Measurements from ENCODE around the gene AVPR2. TPM values are rescaled to one million over a fixed set of nuclear protein-coding genes. Genes with fewer than 3 reads are reported as not detected.

Gene AVPR2
- total RNA-seq = not detected

DNA sequence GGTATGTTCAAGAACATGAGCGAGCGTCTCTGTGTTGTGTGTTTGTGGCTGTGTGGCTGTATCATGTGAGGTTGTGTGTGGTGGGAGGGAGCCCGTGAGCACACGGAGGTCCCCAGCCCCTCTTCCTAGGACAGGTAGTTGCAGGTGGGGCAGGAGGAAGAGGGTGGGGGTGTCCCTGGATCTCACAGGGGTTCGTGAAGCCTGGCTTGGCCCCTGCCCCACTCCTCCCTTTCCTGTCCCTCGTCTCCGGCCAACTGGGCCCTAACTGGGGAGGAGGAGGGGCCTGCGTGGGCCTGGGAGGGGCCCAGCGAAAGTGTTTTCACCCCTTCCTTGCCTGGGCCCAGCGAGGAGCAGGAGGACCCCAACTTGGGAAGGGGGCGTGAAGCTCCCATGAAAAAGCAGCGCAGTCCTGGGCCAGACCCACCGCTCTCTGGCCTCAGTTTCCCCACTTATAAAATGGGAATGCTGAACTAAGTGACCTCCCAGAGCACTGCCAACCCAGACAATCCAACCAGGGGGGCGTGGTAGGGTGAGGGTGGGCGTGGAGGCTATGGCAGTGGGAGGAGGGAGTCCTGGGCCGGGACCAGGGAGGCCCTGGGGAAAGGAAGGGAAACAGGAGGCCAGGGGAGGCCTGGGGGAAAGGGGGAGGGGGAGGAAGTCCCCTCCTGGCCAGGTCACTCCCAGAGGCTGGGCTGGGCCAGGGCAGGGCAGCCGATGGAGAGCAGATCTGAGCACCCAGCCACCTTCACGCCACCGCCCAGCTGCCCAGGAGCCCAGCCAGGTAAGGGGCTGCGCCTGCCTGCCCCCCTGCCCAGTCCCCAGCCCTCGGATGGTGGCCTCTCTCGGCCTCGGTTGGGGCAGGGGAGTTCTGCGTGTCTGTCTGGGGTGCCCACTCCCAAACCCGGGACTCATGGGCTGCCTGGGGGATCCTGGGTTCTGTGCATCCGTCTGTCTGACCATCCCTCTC is at the start of gene AVPR2:
Gene AVPR2 (plus strand): TSS at position 683 of the 967 bp plus-strand sequence. CDS start 473 bp downstream, outside the sequence.
- no peak for DNase-seq
- Mint-ChIP-seq H3K9me3 (no peaks in the 10 kb centered on the region), H3K27ac (peak within 1 kb of the TSS; percentile 71), H3K4me1 (peaks cover 39% of the 10 kb centered on the region), H3K36me3 (ENCODE audit: low read depth) (peaks cover 3% of the 10 kb centered on the region), H3K4me3 (no peak within 1 kb of the TSS), H3K27me3 (no peaks in the 10 kb centered on the region)
- ChIA-PET POLR2A (no interaction called here), CTCF (no interaction called here)

DNA sequence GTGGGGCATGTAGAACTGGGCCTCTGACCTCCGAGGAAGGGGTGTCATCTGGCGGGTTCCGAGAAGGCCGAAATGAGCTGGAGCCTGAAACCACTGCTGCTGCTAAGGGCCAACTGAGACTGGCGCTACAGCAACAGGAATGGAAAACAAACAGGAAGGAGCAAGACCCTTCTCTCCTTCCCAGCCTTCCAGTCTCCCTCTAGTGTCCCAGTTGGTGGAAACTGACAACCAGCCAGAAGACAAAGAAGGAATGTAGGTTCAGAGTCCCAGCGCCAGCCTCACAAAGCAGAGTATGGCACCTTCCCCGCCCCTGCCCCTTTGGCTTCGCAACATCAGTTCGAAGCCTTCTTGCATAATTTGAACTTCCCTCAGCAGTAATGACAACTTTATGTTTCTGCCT is 49.8 kb upstream of the AVPR2 start:
- Mint-ChIP-seq H3K27me3 (peaks cover 7% of the 10 kb centered on the region), H3K4me3 (no peak overlapping the region), H3K4me1 (peaks cover 8% of the 10 kb centered on the region), H3K27ac (no peak overlapping the region), H3K9me3 (no peaks in the 10 kb centered on the region), H3K36me3 (ENCODE audit: low read depth) (no peaks in the 10 kb centered on the region)
- CTCF ChIA-PET = no interaction called here
- POLR2A ChIA-PET = no interaction called here
- DNase-seq = no peak

DNA sequence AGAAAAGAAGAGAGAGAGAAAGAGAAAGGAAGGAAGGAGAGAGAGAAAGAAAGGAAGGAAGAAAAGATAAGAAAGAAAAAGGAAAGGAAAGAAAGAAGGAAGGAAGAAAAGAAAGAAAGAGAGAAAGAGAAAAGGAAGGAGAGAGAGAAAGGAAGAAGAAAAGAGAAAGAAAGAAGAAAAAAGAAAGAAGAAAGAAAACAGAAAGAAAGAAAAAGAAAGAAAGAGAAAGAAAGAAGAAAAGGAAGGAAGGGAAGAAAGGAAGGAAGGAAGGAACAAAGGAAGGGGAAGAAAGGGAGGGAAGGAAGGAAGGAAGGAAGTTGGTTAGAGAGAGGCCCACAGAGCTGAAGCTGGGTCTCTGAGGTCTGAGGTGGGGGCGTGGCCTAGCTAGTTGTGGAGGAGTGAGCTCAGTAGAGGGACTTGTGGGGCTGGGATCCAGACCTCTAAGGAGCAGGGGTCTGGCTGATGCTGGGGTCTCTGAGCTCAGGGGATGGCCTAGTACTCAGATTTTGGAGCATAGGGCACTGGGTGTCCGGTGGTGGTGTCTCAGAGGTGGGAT is 47.0 kb upstream of the AVPR2 start:
- Mint-ChIP-seq H3K27me3 (no peaks in the 10 kb centered on the region), H3K4me3 (no peak overlapping the region), H3K4me1 (peaks cover 8% of the 10 kb centered on the region), H3K27ac (no peak overlapping the region), H3K9me3 (no peaks in the 10 kb centered on the region), H3K36me3 (ENCODE audit: low read depth) (no peaks in the 10 kb centered on the region)
- ChIA-PET POLR2A (no interaction called here), CTCF (no interaction called here)
- peak; percentile 19 for DNase-seq

DNA sequence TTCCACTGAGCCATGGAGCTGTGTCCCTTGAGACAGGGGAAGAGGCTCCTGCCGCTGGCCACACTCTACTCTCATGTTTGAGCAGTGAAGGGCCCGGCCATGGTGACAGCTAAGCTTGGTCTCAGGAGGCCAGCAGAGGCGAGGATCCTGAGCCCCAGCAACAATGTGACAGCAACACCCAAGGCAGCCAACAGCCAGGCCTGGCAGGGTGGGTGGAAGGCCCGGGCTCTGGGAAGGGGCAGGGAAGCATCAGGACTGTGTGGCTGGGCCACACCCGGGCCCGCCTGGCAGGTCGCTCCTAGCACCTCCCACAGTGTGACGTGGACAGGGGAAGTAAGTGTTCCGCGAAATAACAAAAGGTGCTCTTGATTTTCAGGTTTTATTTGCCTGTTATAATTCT is 43.3 kb upstream of the AVPR2 start:
- Mint-ChIP-seq H3K36me3 (ENCODE audit: low read depth) (no peaks in the 10 kb centered on the region), H3K9me3 (no peaks in the 10 kb centered on the region), H3K27me3 (no peaks in the 10 kb centered on the region), H3K4me3 (no peak overlapping the region), H3K4me1 (peaks cover 8% of the 10 kb centered on the region), H3K27ac (no peak overlapping the region)
- DNase-seq = no peak
- POLR2A ChIA-PET = no interaction called here
- CTCF ChIA-PET = no interaction called here

DNA sequence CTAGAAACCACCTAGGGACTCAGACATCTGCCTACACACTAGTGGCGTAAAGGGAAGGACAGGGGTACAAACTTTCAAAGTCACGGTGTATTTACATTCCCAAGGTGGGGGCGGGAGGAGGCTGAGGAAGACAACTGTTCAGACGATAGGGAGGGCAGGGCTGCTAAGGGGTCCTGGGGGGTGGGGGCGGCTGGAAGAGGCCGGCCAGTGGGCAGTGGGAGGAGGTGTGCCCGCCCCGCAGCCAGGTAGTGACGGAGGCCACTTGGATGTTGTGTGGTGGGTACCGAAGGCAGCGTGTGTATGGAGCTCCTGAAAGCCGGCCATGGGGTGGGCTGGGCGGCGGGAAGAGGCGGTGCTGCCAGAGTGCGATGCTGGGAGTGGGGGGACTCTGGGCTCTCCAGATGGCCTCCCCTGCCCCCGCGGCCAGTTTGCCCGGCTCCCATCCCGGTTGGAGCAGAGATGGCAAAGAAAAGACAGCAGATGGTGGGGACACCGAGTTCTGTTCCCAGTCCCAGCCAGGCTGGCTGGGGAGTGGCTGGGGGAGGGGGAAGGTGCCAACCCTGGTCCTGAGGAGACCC is 42.7 kb upstream of the AVPR2 start:
- Mint-ChIP-seq H3K36me3 (ENCODE audit: low read depth) (no peaks in the 10 kb centered on the region), H3K27ac (no peak overlapping the region), H3K9me3 (no peaks in the 10 kb centered on the region), H3K4me3 (no peak overlapping the region), H3K27me3 (no peaks in the 10 kb centered on the region), H3K4me1 (peaks cover 8% of the 10 kb centered on the region)
- POLR2A ChIA-PET = no interaction called here
- CTCF ChIA-PET = no interaction called here
- no peak for DNase-seq

DNA sequence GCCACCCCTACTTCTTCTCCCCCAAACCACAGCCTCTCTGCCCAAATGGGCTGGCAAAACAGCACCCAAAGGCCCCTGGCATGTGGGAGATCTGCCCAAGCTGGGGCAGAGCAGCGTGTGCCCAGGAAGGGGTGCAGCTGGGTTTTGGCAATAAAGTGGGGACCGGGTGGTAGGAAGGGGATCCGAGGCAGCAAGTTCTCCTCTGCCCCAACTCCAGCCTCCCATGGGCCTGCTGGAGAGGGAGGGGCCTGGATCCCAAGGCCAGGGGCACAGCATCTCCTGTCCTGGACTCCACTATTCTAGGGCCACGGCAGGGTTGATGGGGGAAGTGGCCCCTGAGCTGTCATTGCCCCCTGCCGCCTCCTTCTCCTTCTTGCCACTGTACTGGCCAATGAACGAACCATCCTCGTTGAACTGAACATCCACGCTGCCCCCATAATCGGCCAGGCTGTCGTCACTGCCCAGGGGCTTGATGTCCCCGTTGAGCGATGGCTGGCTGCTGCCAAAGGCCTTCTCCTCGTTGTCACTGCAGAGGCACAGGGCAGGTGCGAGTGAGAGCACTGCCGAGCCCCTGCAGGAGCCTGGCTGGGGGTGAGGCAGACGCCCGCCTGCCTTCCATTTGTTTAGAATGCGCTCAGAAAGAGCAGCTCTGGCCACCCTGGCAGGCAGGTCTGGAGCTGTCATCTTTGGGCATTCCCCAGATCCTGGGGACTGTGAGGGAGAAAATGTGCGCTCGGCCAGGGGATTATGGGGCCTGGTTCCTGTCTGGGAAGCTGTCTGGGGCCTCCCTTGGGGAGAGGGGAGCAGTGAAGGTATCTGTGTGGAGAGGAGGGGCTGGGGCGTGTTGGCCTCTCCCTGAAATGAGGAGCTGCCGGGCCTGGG is 41.9 kb upstream of the AVPR2 start:
- DNase-seq = no peak
- peaks cover 2% of the 10 kb centered on the region for H3K4me1 Mint-ChIP-seq
- POLR2A ChIA-PET = no interaction called here
- H3K27me3 Mint-ChIP-seq = no peaks in the 10 kb centered on the region
- CTCF ChIA-PET = no interaction called here
- no peak overlapping the region for H3K27ac Mint-ChIP-seq
- no peak overlapping the region for H3K4me3 Mint-ChIP-seq
- H3K36me3 Mint-ChIP-seq (ENCODE audit: low read depth) = no peaks in the 10 kb centered on the region
- no peaks in the 10 kb centered on the region for H3K9me3 Mint-ChIP-seq

DNA sequence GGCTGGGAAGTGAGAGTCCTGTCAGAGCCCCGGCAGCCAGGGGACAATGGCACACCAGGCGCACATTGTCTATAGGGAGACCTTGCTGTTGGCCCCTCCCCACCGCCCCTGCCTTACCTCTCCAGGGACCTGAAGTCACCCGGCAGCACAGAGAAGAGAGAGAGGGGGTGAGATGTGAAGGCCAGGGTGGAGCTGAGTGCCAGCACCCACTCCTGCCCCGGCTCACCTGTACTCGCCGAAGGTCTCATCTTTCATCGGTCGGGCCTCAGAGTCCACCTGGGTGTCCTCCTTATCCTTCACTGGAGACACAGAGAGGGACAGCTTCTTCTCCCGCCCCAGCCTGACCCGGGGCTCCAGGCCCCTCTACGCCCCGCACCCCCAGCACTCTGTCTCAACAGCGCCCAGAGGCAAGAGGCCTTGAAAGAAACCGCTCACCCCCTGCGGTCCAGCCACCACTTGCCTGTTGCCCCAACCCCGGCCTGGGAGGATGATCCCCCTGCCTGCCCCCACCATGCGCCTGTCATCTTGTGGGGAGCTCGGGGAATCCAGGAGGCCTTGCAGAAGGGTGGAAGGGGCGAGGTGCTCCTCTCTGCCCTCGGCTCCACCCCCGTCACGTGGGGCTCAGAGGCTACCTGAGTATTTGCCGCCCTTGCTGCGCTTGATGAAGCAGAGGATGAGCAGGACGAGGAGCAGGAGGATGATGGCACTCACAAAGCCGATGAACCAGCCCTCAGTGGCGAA is 41.1 kb upstream of the AVPR2 start:
- Mint-ChIP-seq H3K27ac (no peak overlapping the region), H3K36me3 (ENCODE audit: low read depth) (no peaks in the 10 kb centered on the region), H3K4me3 (no peak overlapping the region), H3K9me3 (no peaks in the 10 kb centered on the region), H3K27me3 (no peaks in the 10 kb centered on the region), H3K4me1 (no peaks in the 10 kb centered on the region)
- CTCF ChIA-PET = no interaction called here
- POLR2A ChIA-PET = no interaction called here
- DNase-seq = no peak

DNA sequence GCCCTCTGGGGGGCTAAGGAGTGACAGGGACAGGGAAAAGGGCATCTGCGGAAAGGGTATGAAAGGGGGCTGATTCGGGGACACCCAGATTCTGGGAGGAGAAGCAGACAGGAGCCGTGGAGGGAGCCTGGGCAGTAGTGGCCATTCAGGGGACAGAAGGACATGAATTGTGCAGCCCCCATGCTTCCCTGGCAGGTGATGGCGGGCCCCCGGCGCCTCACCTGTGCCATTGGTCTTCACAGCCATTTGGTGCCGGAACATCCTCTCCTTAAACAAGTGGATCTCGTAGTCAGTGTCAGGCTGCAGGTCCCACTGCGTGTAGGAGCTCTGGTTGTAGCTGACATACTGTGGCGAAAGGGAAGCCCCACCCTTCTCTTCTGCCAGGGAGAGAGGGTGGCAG is 40.4 kb upstream of the AVPR2 start:
- Mint-ChIP-seq H3K4me3 (no peak overlapping the region), H3K9me3 (no peaks in the 10 kb centered on the region), H3K27ac (no peak overlapping the region), H3K36me3 (ENCODE audit: low read depth) (no peaks in the 10 kb centered on the region), H3K27me3 (no peaks in the 10 kb centered on the region), H3K4me1 (no peaks in the 10 kb centered on the region)
- no peak for DNase-seq
- ChIA-PET CTCF (no interaction called here), POLR2A (no interaction called here)

DNA sequence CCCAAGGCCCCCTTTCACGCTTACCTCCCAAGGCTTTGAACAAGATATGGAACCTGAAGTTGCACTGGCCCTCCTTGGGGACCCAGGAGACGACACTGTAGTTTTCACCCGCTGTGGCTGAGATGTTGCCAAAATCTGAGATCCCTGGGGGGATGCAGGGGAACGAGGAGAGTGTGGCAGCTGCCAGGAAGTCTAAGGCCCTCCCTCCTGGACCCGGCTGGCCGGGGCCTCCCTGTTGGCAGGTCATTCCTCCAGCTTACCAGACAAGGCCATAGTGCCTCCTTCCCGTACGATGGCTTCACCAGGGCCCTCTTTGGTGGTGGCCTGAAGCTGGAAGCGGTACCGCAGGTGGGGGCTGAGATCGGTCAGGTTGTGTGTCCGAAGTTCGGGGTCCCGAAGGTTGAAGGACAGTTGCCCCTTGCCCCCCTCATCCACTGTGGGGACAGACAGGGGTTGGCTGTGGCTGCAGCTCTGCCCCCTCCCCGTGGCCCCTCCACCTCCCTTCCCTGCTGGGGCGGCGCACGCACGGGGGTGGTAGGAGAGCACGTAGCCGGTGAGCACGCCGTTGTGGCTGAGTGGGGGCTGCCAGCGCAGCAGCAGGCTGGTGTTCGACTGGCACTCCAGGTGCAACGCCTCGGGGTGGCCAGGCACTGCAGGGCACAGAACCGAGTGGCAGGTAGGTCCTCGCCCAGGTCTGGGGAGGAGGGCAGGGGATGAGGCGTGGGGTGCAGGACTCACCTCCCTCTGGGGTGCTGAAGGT is 39.7 kb upstream of the AVPR2 start:
- CTCF ChIA-PET = no interaction called here
- Mint-ChIP-seq H3K36me3 (ENCODE audit: low read depth) (no peaks in the 10 kb centered on the region), H3K4me3 (no peak overlapping the region), H3K27me3 (no peaks in the 10 kb centered on the region), H3K9me3 (no peaks in the 10 kb centered on the region), H3K27ac (no peak overlapping the region), H3K4me1 (no peaks in the 10 kb centered on the region)
- no peak for DNase-seq
- POLR2A ChIA-PET = no interaction called here

DNA sequence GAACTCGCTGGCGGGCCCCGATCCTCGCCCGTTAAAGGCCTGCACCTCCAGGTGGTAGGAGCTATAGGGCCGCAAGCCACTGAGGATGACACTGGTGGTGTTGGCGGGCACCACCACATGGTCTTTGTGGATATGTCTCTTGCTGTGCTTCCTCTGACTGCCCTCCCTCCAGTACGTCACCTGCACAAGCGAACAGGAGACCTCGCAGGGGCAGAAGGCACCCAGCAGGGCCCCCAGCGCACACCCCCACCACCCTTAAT is 39.2 kb upstream of the AVPR2 start:
- Mint-ChIP-seq H3K9me3 (no peaks in the 10 kb centered on the region), H3K4me3 (no peak overlapping the region), H3K4me1 (no peaks in the 10 kb centered on the region), H3K27ac (no peak overlapping the region), H3K36me3 (ENCODE audit: low read depth) (no peaks in the 10 kb centered on the region), H3K27me3 (no peaks in the 10 kb centered on the region)
- ChIA-PET POLR2A (no interaction called here), CTCF (no interaction called here)
- no peak for DNase-seq

DNA sequence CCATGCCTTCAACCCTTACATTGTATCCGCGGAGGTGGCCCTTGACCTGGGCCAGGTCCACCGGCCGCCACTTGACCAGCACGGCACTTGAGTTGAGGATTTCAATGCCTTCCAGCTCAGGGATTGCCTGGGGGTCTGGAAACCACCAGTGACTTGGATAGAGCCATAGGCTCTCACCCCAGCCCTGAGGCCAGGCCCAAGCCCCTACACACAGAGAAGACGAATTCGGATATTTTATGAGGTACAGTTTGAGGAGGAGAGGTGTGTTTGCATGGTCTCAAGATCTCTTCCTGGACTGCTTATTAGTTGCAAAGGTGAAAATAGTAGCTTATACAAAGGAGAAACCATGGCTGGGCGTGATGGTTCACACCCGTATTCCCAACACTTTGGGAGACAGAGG is 38.8 kb upstream of the AVPR2 start:
- Mint-ChIP-seq H3K36me3 (ENCODE audit: low read depth) (no peaks in the 10 kb centered on the region), H3K4me3 (no peak overlapping the region), H3K27me3 (no peaks in the 10 kb centered on the region), H3K4me1 (no peaks in the 10 kb centered on the region), H3K9me3 (no peaks in the 10 kb centered on the region), H3K27ac (no peak overlapping the region)
- DNase-seq = no peak
- CTCF ChIA-PET = no interaction called here
- POLR2A ChIA-PET = no interaction called here

DNA sequence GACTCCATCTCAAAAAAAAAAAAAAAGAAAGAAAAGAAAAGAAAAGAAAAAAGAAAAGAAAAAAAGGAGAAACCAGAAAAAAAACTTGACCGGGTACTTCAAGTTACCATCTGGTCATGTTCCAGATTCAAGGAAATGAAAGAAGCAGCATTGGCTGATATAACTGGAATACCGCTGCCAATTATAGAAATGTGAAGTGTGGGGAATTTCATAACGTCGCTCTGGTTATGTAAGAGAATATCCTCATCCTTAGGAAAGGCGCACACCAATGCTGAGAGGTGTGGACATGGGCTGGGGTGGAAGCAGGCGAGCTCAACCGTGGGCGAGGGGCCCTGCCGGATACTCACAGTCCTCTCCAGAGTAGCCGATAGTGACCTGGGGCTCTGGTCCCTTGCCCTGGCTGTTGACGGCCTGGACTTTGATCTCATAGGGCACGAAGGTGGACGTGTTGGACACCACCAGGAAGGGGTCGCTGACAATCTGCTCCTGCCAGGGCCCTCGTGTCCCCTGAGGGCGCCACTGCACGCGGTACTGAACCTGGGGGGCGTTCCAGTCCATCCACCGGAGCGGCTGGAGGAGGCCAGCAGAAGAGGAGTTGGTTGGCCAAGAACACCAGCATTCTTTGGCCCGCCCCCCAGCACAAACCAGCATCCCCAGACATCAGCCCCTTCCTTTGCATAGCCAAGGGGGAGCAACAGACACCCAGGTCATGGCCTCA is 38.0 kb upstream of the AVPR2 start:
- Mint-ChIP-seq H3K9me3 (no peaks in the 10 kb centered on the region), H3K4me3 (no peak overlapping the region), H3K36me3 (ENCODE audit: low read depth) (no peaks in the 10 kb centered on the region), H3K4me1 (no peaks in the 10 kb centered on the region), H3K27me3 (no peaks in the 10 kb centered on the region), H3K27ac (no peak overlapping the region)
- DNase-seq = no peak
- ChIA-PET CTCF (no interaction called here), POLR2A (no interaction called here)

All from activated CD4-positive, alpha-beta memory T cell treated with anti-CD3 and anti-CD28 coated beads, Interleukin-2, amount 10 ng/mL, durations not matched to agents 7 days and 5 days (primary cell).